Lower leg skin (tissue), 4 donors: ENCODE data around the gene EML1. TPM values are rescaled to one million over a fixed set of nuclear protein-coding genes. Genes with fewer than 3 reads are reported as not detected.

ENCODE experiments used
- DNase-seq, 2 donors: peaks; one replicate each; pipeline ENCODE4 v3.0.0-alpha.2; 2019; ENCODE audit warnings: low spot score in 2 of 2
- H3K4me3 ChIP-seq: fragments of 200-600 bp; sonication (generic); 2 replicates; pipeline ENCODE4 v1.5.1; 2017; ENCODE audit warnings: mild to moderate bottlenecking, low read depth; ENCODE audit not compliant: poor library complexity, severe bottlenecking
- CTCF ChIP-seq, 3 donors: fragments of 450-650 bp; IDR thresholded peaks; one replicate each; pipeline ENCODE4 v1.5.1; 2016; ENCODE audit warnings: antibody characterized with exemption in 3 of 3, mild to moderate bottlenecking in 3 of 3, moderate library complexity in 2 of 3
- POLR2A ChIP-seq, 2 donors: fragments of 450-650 bp; IDR thresholded peaks; one replicate each; pipeline ENCODE4 v1.6.1; 2016 to 2017; ENCODE audit warnings: antibody characterized with exemption in 2 of 2, mild to moderate bottlenecking in 1 of 2, moderate library complexity in 1 of 2
- WGBS, 2 donors: methylation state at CpG; one replicate each; pipeline ENCODE4 v1.1.5; 2018; 5-methylcytosine and 5-hydroxymethylcytosine counted together
- intact Hi-C: fragments of 100-400 bp; cut with DNase I; formaldehyde crosslinking; loops from one replicate; pipeline ENCODE4 v1.15.0; 2023; ENCODE audit warnings: low total_unique reads
- total RNA-seq, 4 donors: library from RNA; depleted of rRNA; stranded (reverse); fragments of >200 nt; gene quantifications; one replicate each; pipeline ENCODE4 v1.1.0, GENCODE V29; 2016

Gene EML1
- total RNA-seq, 4 donors from 2014 or later = 10.7 to 24.7 (median 21.3) TPM

GRCh38 chr14:99773521-99774497 lies 19.4 kb upstream of the EML1 start:
- H3K4me3 ChIP-seq = no peak overlapping the region
- no peak for TF ChIP-seq POLR2A (IDR thresholded peaks at IDR 0.05)
- no peak for TF ChIP-seq CTCF (IDR thresholded peaks at IDR 0.05)
- DNase-seq = peak in 1 of 2 donors; percentile 82
- WGBS, 2 donors = 71 to 81% methylated on average over 24 to 26 of the region's 26 CpGs
- intact Hi-C loops = no loop called here

GRCh38 chr14:99774556-99775307 lies 18.5 kb upstream of the EML1 start:
- WGBS, 2 donors = 53% methylated on average over 6 of the region's 6 CpGs
- H3K4me3 ChIP-seq = no peak overlapping the region
- peak in 1 of 2 donors; percentile 86 for DNase-seq
- intact Hi-C loops = no loop called here
- TF ChIP-seq CTCF (IDR thresholded peaks at IDR 0.05) (no peak), POLR2A (IDR thresholded peaks at IDR 0.05) (no peak)

GRCh38 chr14:99775351-99775750 lies 17.9 kb upstream of the EML1 start:
- no peak overlapping the region for H3K4me3 ChIP-seq
- 78 to 83% methylated on average over 9 of the region's 9 CpGs for WGBS, 2 donors
- intact Hi-C loops = no loop called here
- TF ChIP-seq CTCF (IDR thresholded peaks at IDR 0.05) = no peak
- TF ChIP-seq POLR2A (IDR thresholded peaks at IDR 0.05) = no peak
- peak in 1 of 2 donors; percentile 76 for DNase-seq

GRCh38 chr14:99777951-99778350 lies 15.3 kb upstream of the EML1 start:
- WGBS, 2 donors = 95 to 97% methylated on average over 2 of the region's 2 CpGs
- TF ChIP-seq POLR2A (IDR thresholded peaks at IDR 0.05) = no peak
- no peak for TF ChIP-seq CTCF (IDR thresholded peaks at IDR 0.05)
- peak in 1 of 2 donors; percentile 20 for DNase-seq
- intact Hi-C loops = no loop called here
- no peak overlapping the region for H3K4me3 ChIP-seq

DNA sequence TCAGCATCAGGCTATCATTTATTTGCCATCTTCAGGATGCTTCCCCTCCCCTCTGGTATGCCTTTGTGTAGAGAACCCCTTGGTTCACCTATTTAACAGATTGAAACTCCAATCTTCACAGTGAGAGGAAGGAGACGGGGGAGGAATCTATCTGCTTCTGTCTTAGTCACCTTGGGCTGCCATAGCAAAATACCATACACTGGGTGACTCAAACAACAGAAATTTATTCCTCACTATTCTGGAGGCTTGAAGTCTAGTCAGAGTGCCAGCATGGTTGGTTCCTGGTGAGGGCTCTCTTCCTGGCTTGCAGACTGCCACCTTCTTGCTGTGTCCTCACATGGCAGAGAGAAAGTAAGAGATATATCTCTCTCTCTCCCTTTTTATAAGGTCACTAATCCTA lies 13.5 kb upstream of the EML1 start:
- intact Hi-C loops = no loop called here

GRCh38 chr14:99780690-99781089 lies 12.5 kb upstream of the EML1 start:
- 78 to 84% methylated on average over 9 of the region's 9 CpGs for WGBS, 2 donors
- H3K4me3 ChIP-seq = no peak overlapping the region
- intact Hi-C loops = no loop called here
- TF ChIP-seq CTCF (IDR thresholded peaks at IDR 0.05) (no peak), POLR2A (IDR thresholded peaks at IDR 0.05) (no peak)
- DNase-seq = no peak

More for the DNA sequence above, 13.5 kb upstream of the EML1 start:
- WGBS, 2 donors = 71 to 100% methylated on average over 1 of the region's 1 CpG
- DNase-seq = no peak
- no peak overlapping the region for H3K4me3 ChIP-seq
- no peak for TF ChIP-seq POLR2A (IDR thresholded peaks at IDR 0.05)
